Prostate gland (tissue), 2 donors: Measurements from ENCODE around the gene ZNF628.

Experiments
- CTCF ChIP-seq, 4 experiments: fragments of 200-600 bp in 2 of 4; fragments of 450-650 bp in 2 of 4; sonication (generic) in 2 of 4; IDR thresholded peaks; 1 replicate in 3 of 4; 2 replicates in 1 of 4; pipeline ENCODE4 v1.5.1; 2016 to 2019; ENCODE audit warnings: antibody characterized with exemption in 4 of 4, mild to moderate bottlenecking in 2 of 4, moderate library complexity in 2 of 4
- POLR2A ChIP-seq: fragments of 450-650 bp; IDR thresholded peaks from one replicate; pipeline ENCODE4 v1.6.1; 2016; ENCODE audit warnings: antibody characterized with exemption, mild to moderate bottlenecking

DNA sequence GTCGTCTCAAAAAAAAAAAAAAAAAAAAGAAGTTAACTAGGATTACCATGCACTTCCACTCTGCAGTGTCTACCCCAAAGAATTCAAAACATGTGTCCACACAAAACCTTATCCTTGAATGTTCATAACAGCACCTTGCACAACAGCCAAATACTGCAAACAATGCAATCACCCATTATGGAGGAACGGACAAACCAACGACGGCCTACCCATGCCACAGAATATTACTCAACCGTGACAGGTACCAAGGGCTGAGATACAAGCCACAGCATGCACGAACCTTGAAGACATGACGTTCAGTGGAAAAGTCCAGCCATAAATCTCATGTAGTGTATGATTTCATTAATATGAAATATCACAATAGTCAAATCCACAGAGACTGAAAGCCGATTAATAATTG is 30.4 kb upstream of the ZNF628 start:
- TF ChIP-seq CTCF (IDR thresholded peaks at IDR 0.05) (no peak), POLR2A (no peak)
